CD4-positive, alpha-beta T cell treated with Interferon alpha-2 for 1 hour (primary cell): Measurements from ENCODE around the gene TUSC2.
A peak's percentile ranks its signal among the peaks of the same experiment; 100 is the strongest.

ENCODE experiments used
- DNase-seq, 2 donors: peaks; one replicate each; pipeline ENCODE4 v3.0.0-alpha.2; 2020 to 2022

The TUSC2 gene, protein sequence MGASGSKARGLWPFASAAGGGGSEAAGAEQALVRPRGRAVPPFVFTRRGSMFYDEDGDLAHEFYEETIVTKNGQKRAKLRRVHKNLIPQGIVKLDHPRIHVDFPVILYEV

DNA sequence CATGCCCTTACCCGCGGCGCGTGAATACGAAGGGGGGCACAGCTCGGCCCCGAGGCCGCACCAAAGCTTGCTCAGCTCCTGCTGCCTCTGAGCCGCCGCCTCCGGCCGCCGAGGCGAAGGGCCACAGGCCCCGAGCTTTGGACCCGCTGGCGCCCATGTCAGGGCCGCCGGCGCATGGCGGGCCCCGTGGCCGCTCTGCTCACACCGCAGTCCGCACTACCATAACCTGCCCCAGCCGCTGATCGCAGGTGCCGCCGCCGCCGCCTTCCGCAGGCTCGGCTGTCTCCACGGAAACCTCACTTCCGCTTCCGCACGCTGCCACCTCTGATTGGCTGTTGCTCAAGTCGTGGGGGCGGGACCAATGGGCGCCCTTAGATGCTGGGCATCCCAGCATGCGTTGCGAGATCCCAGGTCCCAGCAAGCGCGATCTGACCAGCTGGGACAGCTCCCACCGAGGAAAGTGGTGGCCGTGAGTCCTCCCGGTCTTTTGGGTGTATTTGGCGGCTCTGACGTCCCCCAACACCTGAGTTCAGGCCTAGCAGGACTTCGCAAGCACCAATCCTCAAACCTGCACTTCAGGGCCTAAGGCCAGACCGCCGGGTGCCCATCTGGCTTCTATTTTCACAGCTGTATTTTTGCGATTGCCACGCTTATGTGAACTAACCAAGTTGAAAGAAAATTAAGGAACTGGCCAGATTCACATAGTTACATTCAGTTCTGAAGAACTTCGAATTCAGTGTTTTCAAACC is at the start of gene TUSC2:
Gene TUSC2 (minus strand): TSS at position 281 of the 749 bp plus-strand sequence. CDS start 124 bp downstream, at position 157.
- DNase-seq, result peak; percentile 94 to 96

DNA sequence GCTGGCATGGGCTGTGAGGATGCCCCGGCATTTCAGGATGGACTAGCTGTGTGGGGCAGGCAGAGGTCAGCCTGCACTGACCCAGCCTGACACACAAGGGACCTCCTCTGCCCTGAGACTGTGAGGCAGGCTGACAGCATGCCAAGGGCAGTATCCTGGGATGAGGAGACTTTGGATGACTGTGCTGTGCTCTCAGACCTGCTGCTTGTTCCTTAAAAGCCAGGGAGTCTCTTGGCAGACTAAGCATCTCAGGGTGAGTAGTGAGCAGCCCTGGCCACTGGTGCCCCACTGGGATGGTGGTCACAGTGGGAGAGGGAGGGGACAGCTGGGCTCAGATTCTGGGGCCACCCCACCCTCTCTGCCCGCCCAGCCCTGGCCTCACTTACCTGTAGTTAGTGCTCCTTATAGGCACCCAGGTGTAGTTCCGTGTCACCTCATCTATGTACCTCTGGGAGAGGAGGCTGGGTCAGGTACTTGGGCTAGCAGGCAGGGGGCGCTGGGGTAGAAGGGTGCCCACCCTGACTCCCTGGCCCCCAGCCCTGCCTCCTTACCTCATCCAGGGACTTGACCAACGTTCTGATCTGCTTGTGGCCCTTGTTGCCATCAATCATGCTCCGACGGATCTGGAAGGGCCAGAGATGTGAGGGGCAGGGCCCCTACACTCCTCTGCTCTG is 47.4 kb upstream of the TUSC2 start:
- no peak for DNase-seq

DNA sequence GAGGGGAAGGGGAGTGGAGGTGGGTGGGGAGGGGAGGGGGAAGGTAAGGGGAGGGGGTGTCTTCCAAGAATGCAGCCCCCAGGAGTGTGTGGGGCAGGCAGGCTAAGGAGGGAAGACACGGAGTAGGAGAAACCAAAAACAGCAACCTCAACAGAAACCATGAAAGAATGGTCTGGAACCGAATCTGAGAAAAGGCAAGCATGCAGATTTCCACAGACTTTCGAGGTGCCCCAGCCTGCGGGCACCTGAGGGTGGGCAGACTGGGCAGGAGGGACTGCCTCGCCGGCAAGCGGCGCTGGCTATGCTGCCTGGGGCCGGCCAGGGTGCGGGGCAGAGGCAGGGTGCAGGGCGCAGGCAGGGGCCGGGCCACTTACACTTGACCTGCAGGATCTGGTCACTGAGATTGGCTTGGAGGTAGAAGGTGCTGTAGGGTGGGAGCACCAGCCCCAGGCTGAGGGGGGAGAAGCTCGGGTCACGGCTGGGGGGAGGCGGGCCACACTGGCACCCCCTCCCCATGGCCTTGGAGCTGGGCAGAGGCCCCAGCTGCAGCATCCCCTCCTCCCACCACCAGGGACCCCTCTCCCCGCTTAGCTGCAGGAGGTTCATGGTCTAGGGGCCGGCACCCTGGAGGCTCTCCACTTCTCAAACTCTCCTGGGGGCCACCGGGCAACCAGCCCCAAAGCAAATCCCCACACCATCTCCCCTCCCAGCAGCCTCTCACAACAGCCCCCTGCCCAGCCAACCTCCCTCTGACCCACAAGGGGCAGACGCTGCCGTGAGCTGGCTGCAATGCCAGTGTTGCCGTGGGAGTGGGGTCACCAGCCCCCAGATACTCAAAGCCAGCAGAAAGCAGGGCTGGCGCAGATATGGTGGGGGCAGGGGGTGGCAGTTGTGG is 46.6 kb upstream of the TUSC2 start:
- no peak for DNase-seq

DNA sequence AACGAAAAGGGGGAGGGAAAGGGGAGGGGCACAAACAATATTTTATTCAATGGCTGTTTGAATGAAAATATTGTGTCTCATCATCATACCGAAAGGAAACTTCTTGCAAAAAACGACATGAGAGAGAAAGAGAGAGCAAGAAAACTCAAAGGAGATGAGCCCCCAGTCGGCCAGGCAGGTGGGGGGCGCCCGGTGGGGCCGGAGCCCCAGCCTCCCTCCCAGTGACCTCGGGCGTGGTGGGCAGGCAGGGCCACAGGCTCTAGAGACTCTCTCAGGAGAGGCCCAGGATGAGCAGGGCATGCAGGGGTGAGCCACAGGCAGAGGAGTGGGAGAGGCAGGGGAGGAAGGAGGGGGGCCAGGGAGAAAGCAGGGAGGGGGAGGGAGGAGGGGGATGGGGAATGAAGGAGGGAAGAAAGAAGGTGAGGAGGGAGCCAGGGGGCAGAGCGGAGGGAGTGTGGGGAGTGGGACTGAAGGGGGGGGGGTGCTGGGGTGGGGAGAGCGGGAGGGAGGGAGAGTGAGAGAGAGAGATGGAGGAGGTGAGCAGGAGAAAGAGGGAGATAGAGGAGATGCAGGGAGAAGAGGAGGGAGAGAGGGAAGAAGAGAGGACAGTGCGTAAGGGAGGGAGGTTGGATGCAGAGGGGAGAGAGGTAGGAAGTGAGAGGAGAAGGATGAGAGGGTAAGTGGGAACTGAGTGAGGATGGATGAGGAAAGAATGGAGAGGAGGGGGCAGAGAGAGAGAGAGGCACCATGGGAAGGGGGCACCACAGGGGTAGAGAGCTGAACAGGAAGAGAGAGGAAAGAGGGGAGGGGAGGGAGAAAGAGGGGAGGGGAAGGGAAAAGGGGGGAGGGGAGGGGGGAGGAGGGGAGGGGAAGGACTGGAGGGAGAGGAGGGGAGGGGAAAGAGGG is 45.4 kb upstream of the TUSC2 start:
- no peak for DNase-seq

DNA sequence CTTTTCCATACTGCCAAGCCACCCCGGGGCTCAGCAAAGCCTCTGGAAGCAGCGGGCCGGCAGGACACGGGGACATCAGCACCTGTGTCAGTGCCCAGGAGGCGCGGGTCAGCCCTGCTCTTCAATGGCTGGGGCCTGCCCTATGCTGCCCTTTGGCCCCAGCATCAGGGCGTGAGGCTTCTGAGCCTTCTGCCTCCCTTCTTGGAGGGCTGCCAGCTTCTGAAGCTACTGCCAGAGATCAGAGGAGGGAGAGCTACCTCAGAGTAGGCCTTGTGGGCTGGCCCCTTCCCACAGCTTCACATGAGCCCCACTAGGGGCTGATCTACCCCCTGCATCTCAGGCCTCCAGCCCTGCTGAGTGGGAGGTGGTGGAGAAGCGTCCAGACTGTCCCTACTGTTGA is 44.3 kb upstream of the TUSC2 start:
- DNase-seq, result no peak

DNA sequence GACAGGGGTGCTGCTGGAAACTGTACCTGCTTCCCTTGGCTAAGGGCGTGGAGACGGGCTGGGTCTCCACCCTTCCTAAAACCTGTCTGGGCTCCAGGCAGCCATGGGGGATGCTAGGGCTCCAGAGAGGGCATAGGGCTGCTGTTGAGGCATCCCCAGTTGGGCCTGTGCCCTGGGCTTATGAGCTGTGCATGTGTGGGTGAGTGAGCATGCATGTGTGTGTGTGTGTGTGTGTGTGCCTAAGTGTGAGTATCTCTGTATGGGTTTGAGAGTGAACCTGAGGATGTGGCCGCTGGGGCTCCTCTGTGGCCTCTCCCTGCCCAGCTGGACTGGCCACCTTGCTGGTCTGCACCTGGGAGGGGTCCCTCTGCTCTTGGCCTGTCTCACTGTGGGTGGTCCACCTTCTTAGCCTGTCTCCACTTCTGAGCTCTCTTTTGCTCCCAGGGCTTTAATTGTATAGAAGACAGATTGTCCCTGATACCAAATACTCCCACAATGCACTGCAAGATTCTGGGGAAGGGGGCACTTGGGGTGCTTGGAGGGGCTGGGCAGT is 43.2 kb upstream of the TUSC2 start:
- no peak for DNase-seq

DNA sequence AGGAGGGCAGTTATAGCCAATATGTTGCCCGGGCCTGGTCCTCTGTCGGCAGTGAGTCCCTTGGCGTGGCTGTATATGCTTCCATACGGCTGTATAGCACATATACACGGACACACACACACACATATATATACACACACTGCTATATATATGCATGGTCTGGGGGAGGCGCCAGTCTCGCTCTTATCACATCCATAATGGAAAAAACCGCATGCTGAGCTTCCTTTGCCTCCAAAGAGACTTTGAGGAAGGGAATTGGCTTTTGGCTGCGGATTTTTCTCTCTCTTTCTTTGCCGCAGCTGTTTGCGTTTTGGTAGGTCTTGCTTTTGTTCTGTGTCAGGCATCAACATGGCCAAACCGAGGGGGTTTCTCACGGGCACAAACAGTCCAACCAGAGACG is 42.6 kb upstream of the TUSC2 start:
- DNase-seq, result no peak

DNA sequence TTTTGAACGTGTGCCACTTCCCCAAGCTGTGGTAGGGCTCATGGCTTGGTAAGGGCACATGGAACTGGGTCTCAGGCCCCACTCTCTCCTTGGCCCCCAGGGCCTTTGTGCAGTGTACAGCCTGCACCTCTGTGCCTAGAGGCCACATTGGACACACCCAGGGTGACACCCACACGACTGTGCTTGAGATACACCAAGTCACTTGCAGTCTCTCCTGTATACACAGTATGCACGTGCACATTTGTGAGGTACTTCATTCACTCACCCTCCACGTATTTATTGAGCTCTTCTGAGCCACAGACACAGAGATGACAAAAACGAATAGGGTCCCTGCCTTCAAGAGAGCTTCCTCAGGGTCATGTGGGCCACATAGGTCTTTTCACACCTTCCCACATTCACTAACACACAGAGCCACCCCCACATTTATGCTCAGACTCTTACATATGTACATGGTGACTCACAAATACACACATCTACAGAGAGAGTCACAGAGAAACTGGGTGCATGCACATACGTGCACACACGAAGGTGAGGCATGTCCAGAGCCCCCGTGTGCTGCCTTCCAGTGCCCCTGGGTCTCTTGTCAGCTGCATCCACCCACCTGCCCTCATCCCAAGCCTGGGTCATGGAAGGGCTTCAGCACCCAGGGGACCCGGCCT is 41.1 kb upstream of the TUSC2 start:
- no peak for DNase-seq

DNA sequence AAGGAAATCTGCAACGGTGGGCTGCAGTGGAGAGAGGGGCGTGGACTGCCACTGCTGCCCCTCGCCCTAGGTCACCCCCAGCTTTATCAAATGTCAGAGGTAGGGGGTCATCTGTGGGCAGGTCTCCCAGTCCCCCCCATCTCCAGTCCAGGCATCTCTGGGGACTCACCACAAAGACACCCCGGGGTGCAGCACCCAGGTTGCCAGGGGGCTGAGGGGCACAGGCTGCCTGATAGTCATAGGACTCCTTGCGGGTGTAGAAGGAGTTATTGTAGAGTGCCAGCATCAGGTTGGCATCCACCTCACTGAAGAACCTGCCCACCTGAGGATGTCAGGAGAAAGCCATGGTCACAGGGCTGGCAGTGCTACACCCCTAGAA is 37.8 kb upstream of the TUSC2 start:
- DNase-seq, result no peak

DNA sequence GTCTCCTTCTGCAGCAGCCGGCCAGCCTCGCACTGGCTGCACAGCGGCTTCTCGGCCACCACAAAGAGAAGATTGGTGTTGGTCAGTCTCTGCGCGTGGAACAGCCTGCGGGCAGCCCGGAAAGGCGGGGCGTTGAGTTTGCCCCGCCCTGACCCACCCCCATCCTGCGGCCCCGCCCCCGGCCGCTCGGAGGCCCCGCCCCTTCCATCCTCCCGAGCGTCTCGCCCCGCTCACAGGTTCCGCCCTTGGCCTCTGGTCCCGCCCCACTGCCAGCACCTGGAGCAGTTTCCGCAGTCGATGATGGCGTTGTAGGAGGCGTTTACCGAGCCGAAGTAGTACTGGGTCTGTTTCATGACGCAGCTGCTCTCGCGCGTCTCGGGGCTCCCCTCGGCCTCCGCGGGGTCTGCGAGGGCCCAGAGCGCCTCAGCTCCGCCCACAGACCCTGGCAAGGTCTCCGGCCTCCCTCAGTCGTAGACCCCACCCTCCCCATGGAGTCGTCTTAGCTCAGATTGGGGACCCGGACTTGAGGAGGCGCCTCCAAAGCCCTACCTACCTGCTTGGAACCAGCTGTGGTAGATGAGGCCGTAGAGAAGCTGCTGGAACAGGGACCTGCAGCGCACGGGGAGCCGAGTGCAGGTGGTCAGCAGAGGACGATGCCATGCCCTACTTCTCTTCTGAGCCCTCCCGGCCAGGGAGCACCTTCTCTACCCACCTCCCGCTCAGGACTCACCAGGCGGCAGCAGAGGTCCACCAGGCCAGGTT is 37.2 kb upstream of the TUSC2 start:
- peak; percentile 95 to 97 for DNase-seq

DNA sequence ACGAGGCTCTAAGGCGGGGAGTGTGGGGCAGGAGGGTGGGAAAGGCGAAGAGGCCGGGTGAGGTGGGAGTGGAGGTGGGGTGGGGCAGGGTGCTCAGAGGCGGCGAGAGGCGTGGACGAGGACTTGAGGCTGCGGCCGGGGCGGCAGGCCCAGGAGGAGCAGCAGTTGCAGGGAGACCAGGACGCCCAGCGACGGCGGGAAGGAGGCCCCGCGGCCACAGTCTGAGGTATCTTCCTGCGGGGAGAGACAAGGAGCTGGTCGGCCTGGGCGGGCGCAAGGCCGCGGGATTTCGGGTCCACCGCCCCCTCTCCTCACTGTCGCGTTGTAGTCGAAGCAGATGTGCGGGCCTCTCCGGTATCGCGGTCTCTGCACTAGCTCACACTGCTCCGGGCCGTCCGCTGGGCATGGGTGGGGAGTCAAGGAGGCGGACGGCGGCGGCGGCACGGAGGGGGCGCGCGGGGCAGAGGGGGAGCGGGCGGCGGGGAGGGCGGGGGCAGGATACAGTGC is 36.6 kb upstream of the TUSC2 start:
- no peak for DNase-seq

DNA sequence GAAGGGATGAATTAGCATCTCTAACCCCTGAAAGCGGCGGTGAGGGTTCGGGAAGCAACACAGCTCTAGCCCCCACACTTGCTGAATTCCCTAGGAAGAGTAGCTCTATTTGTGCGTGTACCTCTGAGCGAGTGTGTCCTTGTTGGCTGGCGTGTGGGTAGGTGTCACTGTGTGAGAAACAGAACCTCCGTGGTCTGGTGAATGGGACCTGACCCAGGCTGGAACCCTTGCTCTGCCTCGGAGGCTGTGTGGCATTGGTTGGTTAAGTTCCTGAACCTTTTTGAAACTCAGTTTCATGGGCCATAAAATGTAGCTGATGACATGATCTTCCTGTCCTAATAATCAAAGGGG is 31.7 kb upstream of the TUSC2 start:
- no peak for DNase-seq

DNA sequence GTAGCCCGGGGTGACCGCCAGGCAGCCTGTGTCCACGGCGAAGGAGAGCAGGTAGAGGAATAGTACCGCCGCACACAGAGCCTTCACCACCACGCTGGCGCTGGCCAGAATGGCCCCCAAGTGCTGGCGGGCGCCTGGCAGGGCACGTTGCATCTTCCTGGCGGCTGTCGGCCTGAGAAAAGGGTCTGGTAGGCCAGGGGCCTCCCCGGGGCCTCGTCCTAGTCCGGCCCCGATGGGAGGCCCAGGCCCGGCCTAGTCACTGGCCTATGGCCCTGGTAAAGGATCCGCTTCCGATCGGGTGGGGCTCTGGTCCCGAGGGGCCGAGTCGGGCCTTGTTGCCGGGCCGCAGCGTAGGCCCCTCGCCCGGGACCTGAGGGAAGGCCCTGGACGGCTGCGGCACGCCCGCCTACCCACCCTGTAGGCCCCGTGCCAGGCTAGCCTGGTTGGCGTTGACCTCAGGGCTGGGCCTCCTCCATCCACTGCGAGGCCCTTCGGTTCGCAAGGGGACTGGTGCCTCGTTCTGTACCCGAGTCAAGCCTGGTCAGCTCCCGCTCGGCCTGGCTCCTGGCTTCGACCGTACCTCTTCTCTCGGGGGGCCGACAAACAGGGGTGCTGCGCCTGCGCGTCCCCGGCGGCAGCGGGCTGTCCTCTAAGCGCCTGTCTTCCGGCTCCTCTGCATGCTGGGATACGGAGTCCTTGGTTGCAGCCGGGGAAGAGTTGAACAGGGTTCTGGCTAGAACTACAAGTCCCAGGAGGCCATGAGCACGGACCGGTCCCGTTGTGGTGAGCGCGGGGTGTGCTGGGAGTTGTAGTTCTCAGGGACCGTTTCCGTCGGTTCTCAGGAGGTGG is 31.1 kb upstream of the TUSC2 start, which contains the start of gene TMEM115:
Gene TMEM115 (minus strand): TSS at position 611 of the 849 bp plus-strand sequence. CDS start 458 bp downstream, at position 153.
- DNase-seq, result peak; percentile 98

DNA sequence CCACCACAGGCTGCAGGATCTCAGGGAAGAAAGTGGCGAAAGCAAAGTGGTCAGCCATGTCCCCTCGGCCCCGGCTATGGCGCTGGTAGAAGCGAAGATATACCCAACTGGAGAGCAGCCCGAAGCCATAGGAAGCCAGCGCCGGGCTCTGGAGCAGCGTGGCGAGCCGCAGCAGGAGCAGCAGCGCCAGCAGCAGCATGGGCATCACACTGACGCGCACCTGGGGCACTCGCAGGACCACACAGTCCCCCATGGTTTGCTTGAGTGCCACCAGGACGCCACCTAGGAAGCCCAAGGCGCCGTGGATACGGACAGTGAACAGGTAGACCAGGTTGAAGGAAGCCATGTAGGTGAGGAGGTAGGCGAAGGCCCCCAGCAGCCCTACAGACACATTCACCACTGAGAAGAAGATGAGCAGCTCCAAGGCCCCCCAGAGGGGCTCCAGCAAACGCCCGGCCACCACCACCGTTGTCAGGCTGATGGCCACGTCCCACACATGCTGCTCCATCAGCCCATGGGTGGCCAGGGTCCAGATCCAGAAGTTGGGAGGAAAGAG is 30.4 kb upstream of the TUSC2 start:
- no peak for DNase-seq

DNA sequence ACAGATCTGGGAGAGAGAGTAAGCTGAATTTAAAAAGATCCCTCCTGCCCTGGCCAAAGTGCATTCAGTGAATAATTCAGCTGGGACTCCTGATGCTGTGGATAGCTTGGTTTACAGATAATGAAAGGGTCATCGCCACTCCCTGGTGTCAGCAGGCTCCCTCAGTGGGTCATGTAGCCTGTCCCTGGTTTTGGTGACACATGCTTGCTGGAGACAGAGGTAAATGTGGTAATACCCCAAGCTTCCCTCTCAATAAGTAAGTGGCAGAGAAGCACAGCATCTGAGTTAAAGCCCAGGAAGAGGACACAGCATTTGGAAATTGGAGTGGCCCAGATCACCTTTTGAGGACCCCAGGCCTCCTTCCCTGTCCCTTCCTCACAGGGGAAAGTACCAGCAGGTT is 29.5 kb upstream of the TUSC2 start:
- no peak for DNase-seq

DNA sequence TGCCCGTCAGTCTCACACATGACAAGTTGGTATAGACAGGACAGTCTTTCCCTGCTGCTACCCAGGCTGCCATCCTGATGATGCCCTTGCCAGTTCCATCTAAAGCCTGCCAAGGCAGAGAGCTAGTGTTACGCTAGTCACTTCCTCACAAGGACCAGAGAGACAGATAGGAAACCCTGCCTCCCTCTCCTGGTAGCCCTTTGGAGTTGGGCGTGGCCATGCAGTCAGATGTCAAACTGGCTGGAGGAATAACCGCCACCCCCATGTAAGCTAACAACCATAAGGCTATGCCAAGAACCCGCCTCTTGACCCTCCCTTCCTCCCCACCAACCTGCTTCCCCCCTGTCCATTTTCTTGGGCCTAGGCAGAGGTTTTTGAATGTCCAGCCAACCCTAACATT is 28.5 kb upstream of the TUSC2 start:
- no peak for DNase-seq

DNA sequence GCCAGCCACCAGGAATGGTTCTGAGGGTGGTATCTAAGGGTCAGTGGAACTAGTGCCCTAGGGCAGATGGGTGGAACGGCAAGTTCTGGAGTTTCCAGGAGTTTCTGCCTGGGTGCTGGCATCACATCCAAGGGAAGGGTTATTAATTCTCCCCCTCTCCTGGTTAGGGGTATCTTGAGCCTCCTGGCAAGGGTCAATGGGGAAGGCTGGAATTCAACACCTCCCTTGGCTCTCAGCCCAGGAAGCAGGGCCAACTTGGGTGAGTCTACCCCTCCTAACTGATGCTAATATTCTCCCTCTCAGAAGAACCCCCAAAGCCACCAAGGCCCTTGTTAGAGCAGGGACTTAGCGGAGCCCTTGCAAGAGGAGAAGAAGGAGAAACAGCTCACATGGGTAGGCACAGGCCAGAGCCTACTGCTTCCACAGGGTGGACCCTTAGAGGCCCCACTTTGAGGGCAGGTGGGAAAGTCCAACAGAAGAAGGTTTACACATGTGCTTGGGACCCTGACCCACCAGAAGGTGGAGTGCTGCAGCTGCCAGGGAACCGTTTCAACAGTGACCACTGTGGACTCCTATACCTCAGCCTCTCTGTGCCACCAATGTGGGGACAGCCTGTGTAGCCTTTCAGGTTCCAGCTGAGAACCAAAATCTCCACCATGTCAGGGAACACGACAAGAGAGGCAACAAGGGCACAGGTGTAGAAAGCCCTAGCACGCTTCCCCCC is 28.0 kb upstream of the TUSC2 start:
- DNase-seq, result no peak

DNA sequence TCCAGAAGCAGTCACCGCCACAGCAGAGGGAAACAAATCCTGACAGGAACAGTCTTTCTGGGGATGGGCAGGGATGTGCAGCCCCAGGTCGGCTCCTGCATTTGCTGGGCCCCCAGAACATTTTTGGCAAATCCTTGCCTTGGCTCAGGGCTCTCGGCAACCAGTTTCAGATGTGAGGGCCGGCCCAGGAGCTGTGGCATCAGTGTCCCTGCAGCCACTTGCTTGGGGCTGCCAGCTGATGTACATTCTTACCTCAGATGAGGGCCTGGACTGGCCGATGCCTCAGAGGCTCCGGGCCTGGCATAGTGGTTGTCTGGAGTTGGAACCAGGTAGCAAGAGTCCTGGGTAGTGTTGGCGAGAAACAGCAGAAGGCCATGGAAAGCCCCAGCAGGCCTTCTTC is 26.8 kb upstream of the TUSC2 start:
- no peak for DNase-seq
